GM21367 (cell line): ENCODE data around the gene CD69.

Source experiments
- ATAC-seq: cut with Tn5 transposase; IDR thresholded peaks from one replicate; pipeline ENCODE4 v1.9.1; 2021; ENCODE audit not compliant: unreplicated experiment

Gene CD69

DNA sequence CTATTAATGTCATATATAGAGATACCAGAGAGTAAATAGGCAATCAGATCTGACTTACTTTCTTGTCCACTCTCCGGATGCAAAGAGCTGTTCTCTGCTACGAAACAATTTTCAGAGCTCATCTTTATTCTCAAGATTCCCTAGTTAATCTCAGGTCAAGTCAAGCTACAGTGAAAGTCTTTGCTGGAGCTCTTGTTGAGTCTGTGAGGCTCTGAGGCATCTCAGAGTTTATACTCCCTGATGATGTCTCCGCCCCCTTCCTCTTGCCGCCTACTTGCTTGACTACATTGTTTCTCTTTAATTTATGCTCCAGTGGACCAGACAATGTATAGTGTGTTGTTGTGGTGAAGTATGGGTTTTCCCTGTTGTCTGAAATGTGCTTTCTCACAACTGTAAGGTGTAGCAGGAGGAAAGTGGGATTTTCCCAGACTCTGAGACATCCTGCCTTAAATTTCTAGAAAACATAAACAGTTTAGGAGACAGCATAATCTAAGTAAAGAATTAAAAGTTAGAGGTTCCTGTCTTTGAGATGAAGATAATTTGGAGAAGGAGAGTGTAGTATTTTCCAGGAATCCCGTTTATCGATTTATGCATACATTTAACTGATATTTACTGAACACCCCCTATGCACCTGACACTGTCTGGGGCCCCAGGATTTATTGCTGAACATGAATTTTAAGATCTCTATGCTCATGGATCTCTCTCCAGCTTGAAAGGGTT lies at the start of gene CD69:
TSS of gene CD69 (minus strand) at position 203 of the 720 bp plus-strand sequence. CDS start at position 122, 81 bp downstream.
- peak; percentile 43 for ATAC-seq

DNA sequence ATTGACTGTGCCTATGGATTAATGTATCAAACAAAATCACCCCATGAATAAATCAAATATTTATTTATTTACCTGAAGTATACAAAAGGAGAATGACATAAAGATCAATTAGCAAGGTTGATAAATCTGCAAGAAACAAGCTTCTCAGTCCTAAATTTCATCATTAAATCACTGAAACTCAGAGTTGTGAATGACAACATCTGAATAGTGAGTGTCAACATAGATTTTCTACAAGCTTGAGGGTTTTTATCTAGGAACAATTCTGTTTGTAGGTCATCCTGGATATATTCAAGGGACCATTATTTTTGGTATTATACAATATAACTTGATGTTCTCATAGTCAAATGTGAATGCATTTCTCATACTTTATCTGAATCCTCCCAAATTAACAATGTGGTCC lies 49.2 kb upstream of the CD69 start:
- ATAC-seq = no peak

GRCh38 chr12:9809338-9809737 lies 48.6 kb upstream of the CD69 start:
- no peak for ATAC-seq

DNA sequence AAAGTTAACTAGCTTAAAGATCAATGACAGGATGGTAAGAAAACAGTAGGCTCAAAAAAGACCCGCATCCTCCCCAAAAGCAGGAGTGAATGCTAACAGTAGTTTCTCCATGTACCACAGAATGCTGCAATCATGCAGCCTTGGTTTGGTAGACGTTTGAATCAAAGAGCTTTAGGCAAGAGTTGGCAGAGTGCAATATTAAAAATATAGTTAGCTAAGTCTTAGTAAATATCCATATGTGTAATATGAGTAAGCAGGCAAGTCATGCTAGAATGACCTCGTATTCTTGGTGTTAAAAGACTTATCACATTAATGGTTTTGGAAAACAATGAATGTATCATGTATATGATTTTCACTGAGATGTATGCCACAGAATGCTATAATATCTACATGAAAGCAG lies 47.8 kb upstream of the CD69 start:
- no peak for ATAC-seq

DNA sequence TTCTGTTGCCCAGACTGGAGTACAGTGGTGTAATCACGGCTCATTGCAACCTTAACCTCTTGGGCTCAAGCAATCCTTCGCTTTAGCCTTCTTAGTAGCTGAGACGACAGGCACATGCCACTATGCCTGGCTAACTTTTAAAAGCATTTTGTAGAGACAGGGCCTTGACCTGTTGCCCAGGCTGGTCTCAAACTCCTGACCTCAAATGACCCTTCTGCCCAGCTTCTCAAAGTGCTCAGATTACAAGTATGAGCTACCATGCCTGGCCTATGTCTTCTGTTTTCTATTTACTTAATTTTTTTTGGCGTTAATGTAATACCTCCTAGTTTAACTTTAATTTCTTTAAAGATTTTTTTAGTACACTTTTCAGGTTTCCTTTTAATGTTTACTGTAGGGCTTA lies 46.0 kb upstream of the CD69 start:
- no peak for ATAC-seq

DNA sequence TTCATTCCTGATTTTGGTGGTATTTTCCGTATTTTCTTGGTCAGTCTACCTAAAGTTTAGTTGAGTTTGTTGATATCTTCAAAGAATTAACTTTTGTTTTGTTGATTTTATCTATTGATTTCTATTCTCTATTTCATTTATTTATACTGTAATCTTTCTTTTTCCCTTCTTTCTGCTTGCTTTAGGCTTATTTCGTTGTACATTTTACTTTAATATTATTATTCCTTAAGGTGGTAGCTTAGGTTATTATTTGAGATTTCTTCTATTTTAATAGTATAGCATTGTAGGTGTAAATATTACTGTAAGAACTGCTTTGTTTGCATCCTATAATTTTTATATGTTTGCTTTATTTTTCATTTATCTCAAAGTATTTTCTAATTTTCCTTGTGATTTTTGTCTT lies 45.2 kb upstream of the CD69 start:
- ATAC-seq = no peak

- no peak for ATAC-seq
These were observed 39.3 kb upstream of the CD69 start for GRCh38 chr12:9799961-9800360.

GRCh38 chr12:9797722-9798619 lies 37.3 kb upstream of the CD69 start:
- ATAC-seq = peak; percentile 95

DNA sequence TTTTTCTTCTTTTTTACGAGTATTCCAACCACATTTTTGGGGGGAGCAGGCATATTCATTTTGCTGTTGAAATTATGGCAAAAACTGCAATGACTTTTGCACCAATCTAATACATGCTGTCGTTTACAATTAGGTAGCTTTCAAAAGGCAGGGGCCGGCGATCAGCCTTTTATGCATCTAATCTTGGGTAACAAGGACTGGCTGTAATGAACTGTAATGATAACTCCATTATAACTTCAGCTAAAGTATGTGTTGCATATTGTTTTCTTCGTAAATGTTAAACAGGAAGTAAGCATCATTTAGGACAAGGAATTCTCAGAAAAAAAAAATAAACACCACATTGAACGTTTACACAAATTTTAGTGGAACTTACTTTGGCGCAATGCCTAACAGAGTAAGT lies 36.3 kb upstream of the CD69 start:
- no peak for ATAC-seq

GRCh38 chr12:9796346-9796745 lies 35.6 kb upstream of the CD69 start:
- ATAC-seq = no peak

GRCh38 chr12:9795945-9796344 lies 35.2 kb upstream of the CD69 start:
- no peak for ATAC-seq

GRCh38 chr12:9794484-9795093 lies 33.9 kb upstream of the CD69 start:
- no peak for ATAC-seq

DNA sequence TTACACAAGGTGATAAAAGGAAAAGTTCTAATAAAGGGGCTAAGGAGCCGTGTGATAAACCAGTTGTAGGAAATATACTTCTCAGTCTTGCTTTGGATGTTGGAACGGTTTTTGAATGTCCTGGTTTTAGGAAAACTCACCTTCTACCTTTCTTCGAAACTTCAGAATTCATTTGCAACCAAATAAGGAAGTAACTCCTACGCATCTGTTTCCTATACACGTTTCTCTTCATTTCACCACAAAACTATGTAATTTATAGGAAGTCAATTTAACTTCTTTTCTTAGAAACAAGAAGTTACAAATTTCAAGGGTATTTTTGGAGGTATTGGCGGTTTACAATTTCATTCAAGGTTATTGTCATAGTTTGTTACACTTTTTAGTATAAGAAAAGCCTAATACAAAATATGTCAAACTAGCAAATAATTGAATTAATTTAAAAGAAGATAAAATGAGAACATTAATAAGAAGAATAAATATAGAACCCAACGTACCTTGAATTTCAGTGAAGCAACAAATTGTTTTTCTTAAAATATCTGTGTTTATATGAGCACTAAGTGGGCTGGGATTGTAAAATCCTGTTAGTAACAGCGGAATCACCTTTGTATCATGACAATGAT lies 33.2 kb upstream of the CD69 start:
- no peak for ATAC-seq

- ATAC-seq = no peak
These were observed 32.4 kb upstream of the CD69 start for GRCh38 chr12:9792961-9793617.

DNA sequence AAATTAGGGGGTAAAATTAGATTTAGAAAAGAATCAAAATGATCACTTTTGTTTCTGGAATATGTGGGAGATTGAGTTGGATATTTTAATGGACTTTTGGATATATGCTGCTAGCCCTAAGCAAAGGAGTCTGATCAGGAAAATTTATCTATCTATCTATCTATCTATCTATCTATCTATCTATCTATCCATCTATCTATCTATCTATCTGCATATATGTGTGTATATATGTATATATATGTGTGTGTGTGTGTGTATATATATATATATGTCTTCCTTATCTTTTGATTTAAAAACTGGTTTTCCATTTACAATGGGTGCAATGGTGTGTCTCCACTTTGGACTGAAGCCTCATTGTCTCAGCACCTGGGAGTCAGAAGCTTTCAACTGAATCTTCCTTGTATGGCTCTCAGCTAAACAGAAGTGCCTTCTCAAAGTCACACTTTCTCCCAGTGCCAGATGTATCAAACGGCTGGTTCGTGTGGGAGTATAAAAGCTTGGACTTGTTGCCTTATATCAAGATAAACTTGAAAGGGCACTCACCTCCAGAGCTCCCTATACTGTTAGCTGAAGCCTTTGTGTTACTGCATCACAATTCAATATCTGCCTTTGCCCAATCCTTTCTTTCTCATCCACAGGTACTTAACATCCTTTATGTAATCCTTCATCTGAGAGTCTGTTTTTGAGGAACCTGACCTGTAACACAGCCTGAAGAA lies 31.6 kb upstream of the CD69 start:
- no peak for ATAC-seq

GRCh38 chr12:9786726-9787717 lies 26.3 kb upstream of the CD69 start:
- ATAC-seq = no peak

- no peak for ATAC-seq
These were observed 24.1 kb upstream of the CD69 start for GRCh38 chr12:9784816-9785215.

GRCh38 chr12:9784326-9784725 lies 23.6 kb upstream of the CD69 start:
- no peak for ATAC-seq
